NCI-H1105 treated with DMSO at 0.1 percent for 48 hours (cell line): ENCODE measurements around the gene SLC8A3.

ENCODE experiments used
- DNase-seq: peaks from one replicate; lab custom pipeline; 2025; lab: John Stamatoyannopoulos, UW

SLC8A3 gene

DNA sequence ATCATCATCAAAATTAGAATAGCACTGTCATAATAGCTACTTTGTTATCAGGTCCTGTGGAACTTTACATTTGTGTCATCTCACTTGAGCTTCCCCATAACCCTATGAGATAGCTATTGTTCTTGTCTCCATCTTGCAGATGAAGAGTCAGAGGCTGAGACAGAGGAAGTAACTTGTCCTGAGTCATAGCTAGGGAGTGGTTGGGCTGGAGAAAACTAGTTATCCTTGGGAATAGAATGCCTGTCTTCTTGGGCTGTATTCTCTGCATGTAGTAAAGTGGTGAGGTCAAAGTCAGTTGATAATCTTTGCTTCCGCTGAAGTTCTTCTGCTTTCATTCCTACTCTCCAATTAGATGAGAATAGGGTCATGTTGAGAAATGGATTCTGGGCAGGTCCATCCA lies 192.5 kb downstream of the SLC8A3 start:
- no peak for DNase-seq
